ENCODE measurements around the gene GATC.

DNA sequence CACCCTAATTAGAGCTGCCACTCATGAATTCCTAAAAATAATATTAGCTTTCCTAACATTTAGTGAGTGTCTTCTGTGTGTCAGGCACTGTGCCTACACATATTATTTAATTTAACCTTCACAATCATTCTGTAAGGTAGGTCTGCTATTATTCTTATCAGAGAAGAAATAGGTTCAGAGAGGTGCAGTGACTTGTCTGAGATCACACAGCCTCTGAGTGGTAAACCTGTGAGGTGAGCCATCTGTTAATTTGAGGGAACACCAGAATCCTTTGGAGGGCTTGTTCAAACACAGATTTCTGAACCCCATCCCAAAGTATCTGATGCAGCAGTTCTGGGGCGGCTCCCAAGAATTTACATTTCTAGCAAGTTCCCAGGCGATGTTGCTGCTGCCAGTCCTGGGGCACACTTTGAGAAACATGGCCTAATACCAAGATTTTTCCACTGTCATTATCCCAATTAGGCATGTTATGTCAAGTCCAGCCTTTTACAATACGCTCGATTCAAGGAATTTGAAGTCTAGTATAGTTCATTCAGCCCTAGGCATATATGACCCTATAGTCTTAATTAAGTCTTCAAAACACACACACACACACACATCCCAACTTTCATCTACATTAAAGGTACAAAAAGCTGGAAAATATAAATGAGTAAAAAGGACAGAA is 28.2 kb upstream of the GATC start:
- TF ChIP-seq CTCF (IDR thresholded peaks at IDR 0.05; ENCODE audit: low read depth, low read length) (no peak), MYC (IDR thresholded peaks at IDR 0.05; ENCODE audit: low read depth, low read length) (no peak), POLR2A (IDR thresholded peaks at IDR 0.05; ENCODE audit: extremely low read depth, insufficient read length) (no peak)
- TF ChIP-seq, protein P1, sequence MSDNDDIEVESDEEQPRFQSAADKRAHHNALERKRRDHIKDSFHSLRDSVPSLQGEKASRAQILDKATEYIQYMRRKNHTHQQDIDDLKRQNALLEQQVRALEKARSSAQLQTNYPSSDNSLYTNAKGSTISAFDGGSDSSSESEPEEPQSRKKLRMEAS (IDR thresholded peaks at IDR 0.05; ENCODE audit: low read depth, low read length), result no peak

All from NB4 (cell line).